Measurements from ENCODE around the gene ATF7.

ATF7 gene

GRCh38 chr12:53459097-53459496 is 167.1 kb downstream of the ATF7 start:
- no peak overlapping the region for H3K4me3 ChIP-seq (ENCODE audit: low read length)
- TF ChIP-seq CTCF (conservative IDR thresholded peaks at IDR 0.05; ENCODE audit: low read depth, low read length) = no peak
- no peak for DNase-seq (ENCODE audit: low read depth)

All from retinal pigment epithelial cell (primary cell).